Heart right ventricle (tissue), 16 donors: ENCODE results near the gene GYS2. TPM values are rescaled to one million over a fixed set of nuclear protein-coding genes. Genes with fewer than 3 reads are reported as not detected.

ENCODE experiments used
- ATAC-seq, 8 donors: fragments of 200-7000 bp; cut with Tn5 transposase; one replicate each; pipeline ENCODE4 v1.9.1; 2020; ENCODE audit warnings: mild to moderate bottlenecking in 8 of 8, moderate library complexity in 8 of 8, moderate number of reproducible peaks in 1 of 8
- DNase-seq, 2 donors: peaks; one replicate each; pipeline ENCODE4 v3.0.0-alpha.2; 2020
- H3K27ac ChIP-seq, 10 donors: fragments of 200-600 bp; sonication (generic) in 2 of 10; one replicate each; pipeline versions ENCODE4 v1.5.0 to v1.8.0; 2020 to 2022; ENCODE audit warnings: mild to moderate bottlenecking in 3 of 10
- H3K27me3 ChIP-seq, 7 donors: fragments of 200-600 bp; one replicate each; pipeline ENCODE4 v1.8.0; 2021 to 2022; ENCODE audit warnings: mild to moderate bottlenecking in 2 of 7
- H3K36me3 ChIP-seq, 9 donors: fragments of 200-600 bp; sonication (generic) in 1 of 9; one replicate each; pipeline versions ENCODE4 v1.5.0 to v1.8.0; 2020 to 2022; ENCODE audit warnings: mild to moderate bottlenecking in 2 of 9
- H3K4me1 ChIP-seq, 9 donors: fragments of 200-600 bp; sonication (generic) in 1 of 9; one replicate each; pipeline versions ENCODE4 v1.5.0 to v1.8.0; 2020 to 2022; ENCODE audit warnings: mild to moderate bottlenecking in 4 of 9
- H3K4me3 ChIP-seq, 10 donors: fragments of 200-600 bp; sonication (generic) in 2 of 10; one replicate each; pipeline versions ENCODE4 v1.5.0 to v1.8.0; 2020 to 2022; ENCODE audit warnings: mild to moderate bottlenecking in 7 of 10, moderate library complexity in 2 of 10
- H3K9me3 ChIP-seq, 11 donors: fragments of 200-600 bp in 10 of 11; sonication (generic) in 2 of 11; one replicate each; pipeline versions ENCODE4 v1.5.0 to v1.8.0; 2013 to 2022; ENCODE audit warnings: mild to moderate bottlenecking in 2 of 11, control low read depth in 1 of 11, moderate library complexity in 1 of 11
- WGBS, 2 donors: extraction: QIAGEN DNeasy Blood & Tissue Kit; methylation state at CpG; one replicate each; pipeline ENCODE4 v1.1.7; 2013; ENCODE audit warnings: inconsistent platforms in 1 of 2; 5-methylcytosine and 5-hydroxymethylcytosine counted together
- intact Hi-C, 10 donors: fragments of 100-400 bp; cut with DNase I; formaldehyde crosslinking; loops; one replicate each; pipeline versions ENCODE4 v1.11.1 to v1.14.2; 2022
- polyA plus RNA-seq, 2 donors: library from polyadenylated mRNA; stranded (reverse); fragments of 200-250 nt; gene quantifications; one replicate each; pipeline ENCODE4 v1.2.3, GENCODE V29; 2013
- total RNA-seq, 10 donors: library from RNA; stranded (reverse); fragmentation: NEBNext Ultra II Directional in 3 of 10; extraction: Animal tissue kit (Norgen Biotek cat#: 25700) in 3 of 10; gene quantifications; one replicate each; pipeline versions ENCODE4 v1.2.1 to v1.2.4, GENCODE V29; 2021 to 2023
- TF ChIP-seq, protein P1 (sequence below), 9 donors: fragments of 200-600 bp; sonication (generic) in 2 of 9; IDR thresholded peaks; one replicate each; pipeline versions ENCODE4 v1.5.0 to v1.8.0; 2021 to 2022; ENCODE audit warnings: antibody characterized with exemption in 9 of 9, mild to moderate bottlenecking in 5 of 9, moderate library complexity in 1 of 9
- donor health status: Arrhythmogenic right ventricular cardiomyopathy.
- donor health status: ischemic (EF 13 %, LVEDD 7.1; RV severe dilation, severe dysfunction).
- donor health status: healthy with polysubstance abuse.
- donor health status: DM: no; HTN: yes; CAD: no.
- donor health status: DM: no; HTN: no; CAD: no.
- donor health status: ischemic (EF 25% LVEDD 6.9; RV normal size, moderate dysfunction).
- donor health status: ischemic (EF 25% LVEDD 5.7; RV mildly dilated, moderate dysfunction).
- donor health status: healthy.
- donor health status: DM: yes; HTN: yes; CAD: no.
- donor health status: Ischemic cardiomyopathy.
- donor health status: ischemic (EF 35%, LVEDD 5.7; RV mildly dilated, moderate dysfunction).
- donor health status: nonischemic (EF 11% LVEDD 7.7; RV severe dilation, severe dysfunction).
- donor health status: DM: yes; HTN: yes; CAD: no.
- donor health status: PGD.
- donor health status: ischemic (EF 29% LVEDD 5.4; RV normal size, mild dysfunction).
- donor health status: nonischemic (EF 23%, LVEDD 6.1; RV moderate dilation, normal function).

The GYS2 gene
- total and polyA plus RNA-seq, 12 donors: 0.09 to 0.37 (median 0.15) TPM; not detected in 7

DNA sequence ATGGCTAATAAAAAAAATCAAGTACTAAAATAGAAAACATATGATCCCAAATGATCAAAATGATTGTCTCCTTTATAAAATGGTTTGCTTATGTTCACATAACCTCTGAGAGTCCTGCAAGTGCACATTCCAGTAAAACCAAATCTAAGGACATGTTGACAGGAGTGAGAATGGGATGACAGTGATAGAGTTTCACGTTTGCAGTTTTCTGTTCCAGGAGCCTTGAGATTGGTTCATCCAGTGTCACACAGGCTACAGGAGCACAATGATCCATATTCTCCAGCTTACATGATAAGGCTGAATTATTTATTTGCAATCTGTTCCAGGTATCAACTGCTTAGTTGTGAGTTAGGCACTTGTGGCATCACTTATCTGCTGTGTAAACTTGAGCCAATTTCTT, 1.5 kb upstream of the GYS2 start:
- DNase-seq (no peak), ATAC-seq (peak in 1 of 8 donors; percentile 57)
- H3K27ac ChIP-seq: no peak overlapping the region
- TF ChIP-seq, protein P1, sequence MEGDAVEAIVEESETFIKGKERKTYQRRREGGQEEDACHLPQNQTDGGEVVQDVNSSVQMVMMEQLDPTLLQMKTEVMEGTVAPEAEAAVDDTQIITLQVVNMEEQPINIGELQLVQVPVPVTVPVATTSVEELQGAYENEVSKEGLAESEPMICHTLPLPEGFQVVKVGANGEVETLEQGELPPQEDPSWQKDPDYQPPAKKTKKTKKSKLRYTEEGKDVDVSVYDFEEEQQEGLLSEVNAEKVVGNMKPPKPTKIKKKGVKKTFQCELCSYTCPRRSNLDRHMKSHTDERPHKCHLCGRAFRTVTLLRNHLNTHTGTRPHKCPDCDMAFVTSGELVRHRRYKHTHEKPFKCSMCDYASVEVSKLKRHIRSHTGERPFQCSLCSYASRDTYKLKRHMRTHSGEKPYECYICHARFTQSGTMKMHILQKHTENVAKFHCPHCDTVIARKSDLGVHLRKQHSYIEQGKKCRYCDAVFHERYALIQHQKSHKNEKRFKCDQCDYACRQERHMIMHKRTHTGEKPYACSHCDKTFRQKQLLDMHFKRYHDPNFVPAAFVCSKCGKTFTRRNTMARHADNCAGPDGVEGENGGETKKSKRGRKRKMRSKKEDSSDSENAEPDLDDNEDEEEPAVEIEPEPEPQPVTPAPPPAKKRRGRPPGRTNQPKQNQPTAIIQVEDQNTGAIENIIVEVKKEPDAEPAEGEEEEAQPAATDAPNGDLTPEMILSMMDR (IDR thresholded peaks at IDR 0.05): no peak
- H3K9me3 ChIP-seq: no peaks in the 10 kb centered on the region
- no peaks in the 10 kb centered on the region for H3K36me3 ChIP-seq
- no peak overlapping the region for H3K4me3 ChIP-seq
- no peaks in the 10 kb centered on the region for H3K27me3 ChIP-seq
- H3K4me1 ChIP-seq: peaks cover 0 to 7% (median 0%) of the 10 kb centered on the region in 9 donors
- WGBS, 2 donors: 27 to 38% methylated on average over 1 of the region's 1 CpG
- intact Hi-C loops: loop anchor here in 7 of 10 donors (2.0 to 10.0 kb wide), 6 partner anchors 71 to 419 kb away; no protein-coding TSS in a partner anchor

GRCh38 chr12:21602774-21603173, 1.9 kb downstream of the GYS2 start:
- TF ChIP-seq, protein P1 (IDR thresholded peaks at IDR 0.05): no peak
- Histone ChIP-seq H3K4me3 (no peak overlapping the region), H3K27ac (no peak overlapping the region), H3K27me3 (no peaks in the 10 kb centered on the region), H3K9me3 (no peaks in the 10 kb centered on the region), H3K36me3 (no peaks in the 10 kb centered on the region), H3K4me1 (peaks cover 0 to 6% (median 0%) of the 10 kb centered on the region in 9 donors)
- intact Hi-C loops: loop anchor here in 1 of 10 donors (10.0 kb wide), 1 partner anchor 422 kb away; no protein-coding TSS in a partner anchor
- WGBS, 2 donors: 54 to 64% methylated on average over 2 of the region's 2 CpGs
- DNase-seq (no peak), ATAC-seq (no peak)

- Histone ChIP-seq H3K4me1 (no peaks in the 10 kb centered on the region), H3K9me3 (no peaks in the 10 kb centered on the region), H3K4me3 (no peak overlapping the region), H3K27ac (no peak overlapping the region), H3K36me3 (no peaks in the 10 kb centered on the region), H3K27me3 (no peaks in the 10 kb centered on the region)
- no peak for ATAC-seq
- WGBS, 2 donors: 63 to 71% methylated on average over 5 of the region's 5 CpGs
- intact Hi-C loops: loop anchor here in 1 of 10 donors (10.0 kb wide), 1 partner anchor 425 kb away; no protein-coding TSS in a partner anchor
- no peak for DNase-seq
- TF ChIP-seq, protein P1 (IDR thresholded peaks at IDR 0.05): no peak
These were observed 4.5 kb downstream of the GYS2 start for GRCh38 chr12:21600196-21600595.

- H3K4me3 ChIP-seq: no peak overlapping the region
- intact Hi-C loops: no loop called here
- H3K36me3 ChIP-seq: no peaks in the 10 kb centered on the region
- H3K27me3 ChIP-seq: no peaks in the 10 kb centered on the region
- TF ChIP-seq, protein P1 (IDR thresholded peaks at IDR 0.05): no peak
- H3K4me1 ChIP-seq: no peaks in the 10 kb centered on the region
- DNase-seq (no peak), ATAC-seq (no peak)
- H3K27ac ChIP-seq: no peak overlapping the region
- WGBS, 2 donors: 85 to 86% methylated on average over 3 of the region's 3 CpGs
- peaks cover 0 to 6% (median 0%) of the 10 kb centered on the region in 11 donors for H3K9me3 ChIP-seq
These were observed 5.3 kb downstream of the GYS2 start for GRCh38 chr12:21599143-21599999.
